ENCODE results near the gene SNX24.
"Not testable (repeated sequence)": the region's sequence is repeated elsewhere in the genome, so short reads cannot be mapped to it uniquely, and the experiment has no call there.

The SNX24 gene

GRCh38 chr5:122871661-122872060, 26.2 kb downstream of the SNX24 start:
- no peak for DNase-seq (ENCODE audit: low spot score)

GRCh38 chr5:122874179-122874875, 28.9 kb downstream of the SNX24 start:
- DNase-seq (ENCODE audit: low spot score), result no peak

DNA sequence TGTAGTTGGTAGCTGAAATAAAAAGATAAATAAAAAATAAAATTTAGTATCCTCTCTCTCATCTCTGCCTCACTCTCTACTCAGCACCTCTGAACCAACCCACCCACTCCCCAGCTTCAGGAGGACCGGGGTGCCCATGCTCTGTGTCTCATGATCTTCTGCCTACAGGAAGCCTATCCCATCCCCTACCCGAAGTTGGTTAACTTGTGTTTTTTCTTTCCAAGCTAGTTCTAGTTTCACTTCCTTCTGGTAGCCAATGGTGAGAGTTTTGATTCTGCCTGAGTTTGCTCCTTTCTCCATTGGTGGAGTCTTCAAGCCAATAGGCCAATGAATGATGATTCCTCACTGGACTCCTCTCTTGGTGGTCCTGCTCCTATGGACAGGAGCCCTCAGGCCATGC, 32.1 kb downstream of the SNX24 start:
- no peak for DNase-seq (ENCODE audit: low spot score)

- DNase-seq (ENCODE audit: low spot score), result no peak
These were observed 33.7 kb downstream of the SNX24 start for GRCh38 chr5:122879076-122879475.

- no peak for DNase-seq (ENCODE audit: low spot score)
These were observed 34.8 kb downstream of the SNX24 start for GRCh38 chr5:122880170-122880689.

- DNase-seq (ENCODE audit: low spot score), result no peak
These were observed 35.3 kb downstream of the SNX24 start for GRCh38 chr5:122880749-122881148.

DNA sequence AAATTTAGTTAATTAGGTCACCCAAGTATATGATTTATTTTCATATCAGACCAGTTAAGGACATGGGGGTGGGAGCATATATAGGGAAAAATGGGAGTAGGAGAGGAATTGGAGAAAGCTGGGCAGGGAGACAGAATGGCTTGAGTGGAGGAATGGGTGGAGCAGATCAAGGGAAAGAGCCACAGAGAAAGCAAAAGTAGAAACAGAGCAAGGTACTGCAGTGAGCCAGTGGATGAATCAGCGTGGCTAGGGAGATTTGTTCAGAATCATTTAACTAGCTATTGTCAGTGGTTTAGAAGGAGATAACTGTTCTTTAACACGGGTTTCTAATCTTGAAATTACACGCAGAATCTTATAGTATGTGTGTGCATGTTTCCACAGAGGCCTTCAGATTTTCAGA, 37.4 kb downstream of the SNX24 start:
- no peak for DNase-seq (ENCODE audit: low spot score)

- no peak for DNase-seq (ENCODE audit: low spot score)
These were observed 39.7 kb downstream of the SNX24 start for GRCh38 chr5:122885045-122885517.

- DNase-seq (ENCODE audit: low spot score), result no peak
These were observed 40.5 kb downstream of the SNX24 start for GRCh38 chr5:122885891-122886290.

GRCh38 chr5:122895141-122895540, 49.7 kb downstream of the SNX24 start:
- no peak for DNase-seq (ENCODE audit: low spot score)

DNA sequence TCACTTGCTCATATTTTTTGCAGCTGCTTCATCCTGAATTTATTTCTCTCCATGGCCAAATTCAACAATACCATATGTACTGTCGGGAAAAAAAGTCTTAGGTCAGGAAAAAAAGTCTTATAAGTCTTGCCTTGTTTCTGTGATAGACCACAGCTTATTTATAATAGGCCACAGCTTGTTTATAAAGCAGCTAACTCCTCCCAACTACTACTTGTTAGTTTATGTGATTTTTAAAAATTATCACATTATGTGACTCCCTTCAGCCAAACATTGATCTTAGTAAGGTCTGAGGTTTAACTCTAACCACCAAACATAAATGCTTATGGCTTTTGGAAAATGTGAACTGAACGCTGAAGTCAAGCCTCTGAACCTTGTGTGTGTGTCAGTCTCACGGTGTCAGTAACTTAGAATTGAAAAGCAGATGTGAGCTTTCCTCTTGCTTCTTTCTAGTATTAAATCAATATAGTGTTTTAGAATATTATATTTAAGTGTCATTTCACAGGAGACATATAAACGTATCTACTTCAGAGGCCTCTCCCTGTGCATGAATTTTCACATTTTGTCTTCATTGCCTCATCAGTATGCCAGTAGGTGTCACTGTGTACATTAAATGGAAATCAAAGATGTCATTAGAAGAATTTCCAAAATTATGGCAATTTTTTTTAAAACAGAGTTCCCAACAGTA, 51.3 kb downstream of the SNX24 start:
- DNase-seq (ENCODE audit: low spot score), result no peak

DNA sequence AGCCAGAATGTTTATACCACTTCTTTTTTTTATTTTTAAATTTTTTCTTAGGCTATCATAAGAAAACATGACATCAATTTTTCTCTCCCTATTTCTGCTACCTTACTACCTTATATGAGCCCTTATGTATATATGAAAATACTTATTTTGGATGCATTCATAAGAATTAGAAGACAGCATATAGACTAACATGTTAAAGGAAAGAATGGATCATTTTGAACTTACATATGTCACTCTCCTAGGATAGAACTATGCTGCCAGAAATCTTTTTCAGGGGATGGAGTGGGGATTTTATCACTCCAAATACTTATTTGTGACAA, 51.8 kb downstream of the SNX24 start:
- DNase-seq (ENCODE audit: low spot score), result no peak

DNA sequence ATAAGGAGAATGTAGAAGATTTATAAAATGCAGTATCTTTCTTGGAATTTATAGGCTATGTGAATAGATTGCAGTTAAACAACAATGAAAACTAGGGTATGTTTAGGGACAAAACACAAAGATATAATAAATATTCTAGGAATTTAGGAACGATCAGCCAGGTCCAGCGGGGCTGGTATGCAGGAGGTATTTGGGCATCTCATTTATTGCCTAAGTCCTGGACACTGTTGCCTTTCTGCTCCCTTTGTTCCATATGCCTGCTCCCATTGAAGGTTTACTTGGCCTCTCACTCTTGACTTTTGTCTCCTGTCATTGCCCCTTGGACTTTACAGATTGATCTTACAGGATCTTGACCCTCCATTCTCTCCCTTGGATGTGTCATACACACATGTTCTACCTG, 55.9 kb downstream of the SNX24 start:
- no peak for DNase-seq (ENCODE audit: low spot score)

DNA sequence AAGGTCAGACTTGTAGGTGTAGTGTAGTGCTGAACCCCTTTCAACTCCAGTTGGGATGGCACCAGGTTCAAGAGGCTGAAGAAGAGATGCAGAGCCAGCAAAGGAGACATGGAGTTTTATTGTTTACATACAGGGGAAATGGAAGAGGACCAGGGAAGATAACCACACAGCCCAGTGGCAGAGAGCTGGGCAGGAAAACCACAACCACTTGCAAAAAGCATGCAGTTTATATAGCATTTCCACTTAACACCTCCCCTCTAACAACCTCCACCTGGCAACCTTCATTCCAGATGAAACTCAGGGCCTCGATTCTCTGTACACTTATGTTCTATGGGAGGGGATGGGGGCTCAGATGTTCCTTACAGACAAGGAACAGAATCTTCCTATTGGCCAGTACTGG, 56.9 kb downstream of the SNX24 start:
- DNase-seq (ENCODE audit: low spot score), result no peak

GRCh38 chr5:122906768-122907167, 61.4 kb downstream of the SNX24 start:
- no peak for DNase-seq (ENCODE audit: low spot score)

GRCh38 chr5:122907276-122907675, 61.9 kb downstream of the SNX24 start:
- DNase-seq (ENCODE audit: low spot score), result no peak

- DNase-seq (ENCODE audit: low spot score), result no peak
These were observed 62.7 kb downstream of the SNX24 start for GRCh38 chr5:122908108-122908507.

GRCh38 chr5:122908662-122909061, 63.2 kb downstream of the SNX24 start:
- no peak for DNase-seq (ENCODE audit: low spot score)

GRCh38 chr5:122909470-122910100, 64.2 kb downstream of the SNX24 start:
- DNase-seq (ENCODE audit: low spot score), result no peak

- DNase-seq (ENCODE audit: low spot score), result not testable (repeated sequence)
These were observed 68.0 kb downstream of the SNX24 start for GRCh38 chr5:122913436-122913835.

- no peak for DNase-seq (ENCODE audit: low spot score)
These were observed 70.5 kb downstream of the SNX24 start for GRCh38 chr5:122915717-122916461.

DNA sequence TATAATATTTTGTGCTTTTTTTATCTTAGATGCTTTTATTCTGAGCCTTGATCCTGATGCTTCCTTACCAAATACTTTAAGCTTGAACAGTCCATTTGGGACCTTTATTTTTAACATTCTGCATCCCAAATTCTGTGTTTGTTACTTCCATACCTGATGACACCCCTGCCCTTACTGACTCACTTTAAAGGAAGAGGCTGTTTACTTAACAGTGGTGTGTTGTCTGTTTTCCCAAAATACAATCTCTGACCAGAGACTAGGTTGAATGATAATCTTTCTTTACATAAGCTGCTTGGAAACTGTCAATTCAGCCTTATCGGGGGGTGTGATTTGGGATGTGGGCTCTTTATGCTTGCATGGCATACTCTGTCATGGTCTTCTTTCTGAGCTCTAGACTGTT, 71.1 kb downstream of the SNX24 start:
- no peak for DNase-seq (ENCODE audit: low spot score)

Data from ecto neural progenitor cell (in vitro differentiated cells).